T-cell (primary cell): Measurements from ENCODE around the gene PHLDB1. TPM values are rescaled to one million over a fixed set of nuclear protein-coding genes. Genes with fewer than 3 reads are reported as not detected.

Experiments used
- ATAC-seq, 4 experiments: fragments of 200-7000 bp in 3 of 4; fragments of 150-1000 bp in 1 of 4; cut with Tn5 transposase; replicated peaks in 1 of 4; 1 replicate in 3 of 4; 2 replicates in 1 of 4; pipeline ENCODE4 v1.10.0; 2021; ENCODE audit warnings: moderate library complexity in 3 of 4, mild to moderate bottlenecking in 2 of 4, moderate number of reproducible peaks in 1 of 4
- CTCF ChIA-PET, 2 donors: fragments of 300-600 bp; sonication (Branson Sonifier 250); formaldehyde crosslinking; loops; one replicate each; lab custom pipeline; 2022; ENCODE audit warnings: antibody characterized with exemption in 2 of 2; lab: Charles Lee
- POLR2A ChIA-PET, 2 donors: fragments of 300-600 bp; sonication (Branson Sonifier 250); formaldehyde crosslinking; loops; one replicate each; lab custom pipeline; 2022; ENCODE audit warnings: antibody characterized with exemption in 2 of 2; lab: Charles Lee
- DNase-seq, 35 experiments: peaks; one replicate each; pipeline versions ENCODE4 v3.0.0 to v3.0.0-alpha.2; 2013 to 2023
- H3K27ac ChIP-seq: one replicate; pipeline ENCODE4 v1.5.1; 2013; ENCODE audit warnings: low read length
- H3K27me3 ChIP-seq, 2 experiments: replicated peaks in 1 of 2; 1 replicate in 1 of 2; 2 replicates in 1 of 2; pipeline versions ENCODE4 v1.6.1 to v1.7.0; 2013; ENCODE audit warnings: low read length in 1 of 2, mixed read lengths in 1 of 2; ENCODE audit not compliant: control insufficient read depth in 2 of 2, insufficient read depth in 2 of 2; ENCODE audit errors: extremely low read depth in 1 of 2
- H3K36me3 ChIP-seq, 2 donors: 1 replicate in 1 of 2; 2 replicates in 1 of 2; pipeline versions ENCODE4 v1.6.1 to v1.7.0; 2013; ENCODE audit warnings: low read length in 1 of 2; ENCODE audit not compliant: control insufficient read depth in 2 of 2, insufficient read depth in 1 of 2; ENCODE audit errors: extremely low read depth in 1 of 2
- H3K4me1 ChIP-seq, 2 experiments: 1 replicate in 1 of 2; 2 replicates in 1 of 2; pipeline versions ENCODE4 v1.6.1 to v1.7.0; 2013; ENCODE audit warnings: low read length in 2 of 2, mixed read lengths in 1 of 2; ENCODE audit not compliant: insufficient read depth in 2 of 2, control insufficient read depth in 1 of 2; ENCODE audit errors: extremely low read depth in 1 of 2
- H3K4me3 ChIP-seq, 2 donors: 1 replicate in 1 of 2; 2 replicates in 1 of 2; pipeline versions ENCODE4 v1.5.1 to v1.7.0; 2013; ENCODE audit warnings: mild to moderate bottlenecking in 2 of 2, low read length in 1 of 2, moderate library complexity in 1 of 2; ENCODE audit not compliant: control insufficient read depth in 1 of 2; ENCODE audit errors: extremely low read depth in 1 of 2
- H3K9me3 ChIP-seq: 2 replicates; pipeline ENCODE4 v1.7.0; 2013
- H3K27ac Mint-ChIP-seq, 2 donors: one replicate each; pipeline ENCODE4 v1.8.0; 2020 to 2021; ENCODE audit warnings: mild to moderate bottlenecking in 2 of 2, mixed read lengths in 2 of 2
- H3K27me3 Mint-ChIP-seq, 2 donors: one replicate each; pipeline ENCODE4 v1.8.0; 2021 to 2022; ENCODE audit warnings: mixed read lengths in 2 of 2
- H3K36me3 Mint-ChIP-seq: one replicate; pipeline ENCODE4 v1.8.0; 2021; ENCODE audit warnings: mixed read lengths
- H3K4me1 Mint-ChIP-seq, 3 donors: one replicate each; pipeline ENCODE4 v1.8.0; 2020 to 2022; ENCODE audit warnings: mixed read lengths in 3 of 3, mild to moderate bottlenecking in 1 of 3
- H3K4me3 Mint-ChIP-seq, 3 donors: one replicate each; pipeline ENCODE4 v1.8.0; 2020 to 2022; ENCODE audit warnings: mild to moderate bottlenecking in 3 of 3, mixed read lengths in 3 of 3, moderate library complexity in 3 of 3
- H3K9me3 Mint-ChIP-seq, 3 donors: one replicate each; pipeline ENCODE4 v1.8.0; 2020 to 2022; ENCODE audit warnings: mixed read lengths in 3 of 3
- WGBS: methylation state at CpG from one replicate; pipeline ENCODE4 v1.1.5; 2013; ENCODE audit warnings: missing lambda C conversion rate; ENCODE audit not compliant: insufficient coverage; 5-methylcytosine and 5-hydroxymethylcytosine counted together
- total RNA-seq, 35 experiments: library from RNA in 6 of 35; stranded (reverse) in 6 of 35; fragments of 120-200 nt in 1 of 35; gene quantifications; one replicate each; pipeline versions ENCODE4 v1.2.1 to v1.2.4 and lab custom pipeline; 2013 to 2026

PHLDB1 gene
- total RNA-seq, 5 donors from 2014 or later (not counting 1 experiment from before 2014, with no cell fraction given), result 1.8 to 7.8 (median 4.0) TPM

GRCh38 chr11:118652681-118653181 is 45.3 kb downstream of the PHLDB1 start:
- Mint-ChIP-seq H3K27ac (peak overlapping the region; percentile 44 to 62), H3K9me3 (no peaks in the 10 kb centered on the region), H3K4me3 (no peak overlapping the region), H3K27me3 (no peaks in the 10 kb centered on the region), H3K36me3 (no peaks in the 10 kb centered on the region), H3K4me1 (peaks cover 9 to 10% (median 10%) of the 10 kb centered on the region in 3 donors)
- H3K4me1 ChIP-seq, result peaks cover 0 to 4% of the 10 kb centered on the region in 2 experiments
- no peak overlapping the region for H3K4me3 ChIP-seq
- H3K9me3 ChIP-seq, result no peaks in the 10 kb centered on the region
- H3K27me3 ChIP-seq, result no peaks in the 10 kb centered on the region
- WGBS, result 38% methylated on average over 4 of the region's 4 CpGs
- peak; percentile 40 to 61 (median 46) for ATAC-seq
- ChIA-PET CTCF (interaction anchor here in 1 of 2 donors (0.6 kb wide), 1 partner anchor 127 kb away, joined by 4 read pairs; no protein-coding TSS in a partner anchor), POLR2A (no interaction called here)
- DNase-seq, result no peak
- no peaks in the 10 kb centered on the region for H3K36me3 ChIP-seq
- H3K27ac ChIP-seq, result no peak overlapping the region

GRCh38 chr11:118653684-118654390 is 46.4 kb downstream of the PHLDB1 start:
- ATAC-seq, result no peak
- no peaks in the 10 kb centered on the region for H3K36me3 ChIP-seq
- H3K4me3 ChIP-seq, result no peak overlapping the region
- no peaks in the 10 kb centered on the region for H3K27me3 Mint-ChIP-seq
- no peak overlapping the region for H3K4me3 Mint-ChIP-seq
- peaks cover 9 to 10% (median 10%) of the 10 kb centered on the region in 3 donors for H3K4me1 Mint-ChIP-seq
- POLR2A ChIA-PET, result no interaction called here
- H3K36me3 Mint-ChIP-seq, result no peaks in the 10 kb centered on the region
- no peak overlapping the region for H3K27ac ChIP-seq
- H3K27ac Mint-ChIP-seq, result no peak overlapping the region
- no peaks in the 10 kb centered on the region for H3K9me3 ChIP-seq
- peaks cover 0 to 1% of the 10 kb centered on the region in 2 experiments for H3K27me3 ChIP-seq
- no peaks in the 10 kb centered on the region for H3K9me3 Mint-ChIP-seq
- peaks cover 0 to 4% of the 10 kb centered on the region in 2 experiments for H3K4me1 ChIP-seq
- 94% methylated on average over 8 of the region's 8 CpGs for WGBS
- CTCF ChIA-PET, result interaction anchor here in 1 of 2 donors (1.0 kb wide), 1 partner anchor 378 kb away, joined by 3 read pairs; no protein-coding TSS in a partner anchor
- DNase-seq, result no peak

- 84% methylated on average over 4 of the region's 7 CpGs for WGBS
- ChIA-PET CTCF (interaction anchor here (0.5 kb wide), 2 partner anchors 34 to 123 kb away, joined by 4 to 9 read pairs; no protein-coding TSS in a partner anchor), POLR2A (no interaction called here)
- DNase-seq (no peak), ATAC-seq (no peak)
- no peaks in the 10 kb centered on the region for H3K36me3 ChIP-seq
- peaks cover 0 to 16% of the 10 kb centered on the region in 2 experiments for H3K4me1 ChIP-seq
- H3K4me3 Mint-ChIP-seq, result no peak overlapping the region
- H3K9me3 ChIP-seq, result no peaks in the 10 kb centered on the region
- no peaks in the 10 kb centered on the region for H3K36me3 Mint-ChIP-seq
- H3K9me3 Mint-ChIP-seq, result no peaks in the 10 kb centered on the region
- H3K27ac Mint-ChIP-seq, result no peak overlapping the region
- H3K4me3 ChIP-seq, result no peak overlapping the region
- H3K4me1 Mint-ChIP-seq, result peaks cover 13 to 20% (median 16%) of the 10 kb centered on the region in 3 donors
- H3K27me3 Mint-ChIP-seq, result no peaks in the 10 kb centered on the region
- no peak overlapping the region for H3K27ac ChIP-seq
- H3K27me3 ChIP-seq, result peaks cover 0 to 16% of the 10 kb centered on the region in 2 experiments
These were observed 48.2 kb downstream of the PHLDB1 start for GRCh38 chr11:118655486-118656190.

- 94% methylated on average over 5 of the region's 5 CpGs for WGBS
- H3K4me3 ChIP-seq, result no peak overlapping the region
- H3K27ac ChIP-seq, result no peak overlapping the region
- H3K9me3 Mint-ChIP-seq, result no peaks in the 10 kb centered on the region
- no peaks in the 10 kb centered on the region for H3K9me3 ChIP-seq
- no peaks in the 10 kb centered on the region for H3K36me3 ChIP-seq
- peaks cover 13 to 20% (median 16%) of the 10 kb centered on the region in 3 donors for H3K4me1 Mint-ChIP-seq
- no peak for DNase-seq
- no peak overlapping the region for H3K4me3 Mint-ChIP-seq
- peaks cover 0 to 20% of the 10 kb centered on the region in 2 experiments for H3K27me3 ChIP-seq
- peaks cover 0 to 16% of the 10 kb centered on the region in 2 experiments for H3K4me1 ChIP-seq
- no peaks in the 10 kb centered on the region for H3K27me3 Mint-ChIP-seq
- ChIA-PET CTCF (interaction anchor here in 1 of 2 donors (0.5 to 0.6 kb wide), 2 partner anchors 306 to 442 kb away, joined by 3 read pairs; no protein-coding TSS in a partner anchor), POLR2A (no interaction called here)
- H3K27ac Mint-ChIP-seq, result no peak overlapping the region
- H3K36me3 Mint-ChIP-seq, result no peaks in the 10 kb centered on the region
- ATAC-seq, result no peak
These were observed 49.2 kb downstream of the PHLDB1 start for GRCh38 chr11:118656563-118657165.

GRCh38 chr11:118657238-118657637 is 49.8 kb downstream of the PHLDB1 start:
- ChIA-PET CTCF (interaction anchor here in 1 of 2 donors (0.6 kb wide), 1 partner anchor 443 kb away, joined by 3 read pairs; no protein-coding TSS in a partner anchor), POLR2A (interaction anchor here in 1 of 2 donors (0.5 kb wide), 1 partner anchor 48 kb away, joined by 5 read pairs; no protein-coding TSS in a partner anchor)
- no peaks in the 10 kb centered on the region for H3K9me3 ChIP-seq
- Mint-ChIP-seq H3K9me3 (no peaks in the 10 kb centered on the region), H3K4me3 (no peak overlapping the region), H3K27ac (no peak overlapping the region), H3K4me1 (peaks cover 11 to 19% (median 14%) of the 10 kb centered on the region in 3 donors), H3K36me3 (no peaks in the 10 kb centered on the region), H3K27me3 (no peaks in the 10 kb centered on the region)
- H3K27ac ChIP-seq, result no peak overlapping the region
- no peak for DNase-seq
- H3K4me1 ChIP-seq, result peaks cover 0 to 16% of the 10 kb centered on the region in 2 experiments
- ATAC-seq, result no peak
- 89% methylated on average over 1 of the region's 2 CpGs for WGBS
- H3K36me3 ChIP-seq, result no peaks in the 10 kb centered on the region
- H3K4me3 ChIP-seq, result no peak overlapping the region
- peaks cover 0 to 20% of the 10 kb centered on the region in 2 experiments for H3K27me3 ChIP-seq
